Suprapubic skin (tissue), 3 donors: ENCODE results near the gene PAIP2.

Experiments
- CTCF ChIP-seq, 2 donors: fragments of 200-600 bp in 1 of 2; fragments of 450-650 bp in 1 of 2; sonication (generic) in 1 of 2; IDR thresholded peaks; one replicate each; pipeline ENCODE4 v1.5.1; 2016 to 2019; ENCODE audit warnings: antibody characterized with exemption in 2 of 2, mild to moderate bottlenecking in 1 of 2, moderate library complexity in 1 of 2
- POLR2A ChIP-seq, 2 donors: fragments of 450-650 bp; IDR thresholded peaks; one replicate each; pipeline ENCODE4 v1.6.1; 2017; ENCODE audit warnings: antibody characterized with exemption in 2 of 2, mild to moderate bottlenecking in 2 of 2, moderate library complexity in 2 of 2

GRCh38 chr5:139383993-139384590 is 42.4 kb downstream of the PAIP2 start:
- TF ChIP-seq CTCF (IDR thresholded peaks at IDR 0.05) (no peak), POLR2A (IDR thresholded peaks at IDR 0.05) (no peak)
